ENCODE data around the gene ELK1.

Gene ELK1

GRCh38 chrX:47644557-47645091 lies 5.7 kb downstream of the ELK1 start:
- peak; percentile 33 for DNase-seq

GRCh38 chrX:47643926-47644325 lies 6.4 kb downstream of the ELK1 start:
- DNase-seq, result peak; percentile 5

GRCh38 chrX:47638816-47639215 lies 11.5 kb downstream of the ELK1 start:
- no peak for DNase-seq

- no peak for DNase-seq
Observed at GRCh38 chrX:47637546-47638195, 12.7 kb downstream of the ELK1 start.

GRCh38 chrX:47634871-47635575 lies 15.3 kb downstream of the ELK1 start:
- DNase-seq, result no peak

GRCh38 chrX:47633689-47634590 lies 16.4 kb downstream of the ELK1 start:
- DNase-seq, result no peak

- no peak for DNase-seq
Observed at GRCh38 chrX:47632666-47633065, 17.7 kb downstream of the ELK1 start.

- DNase-seq, result no peak
Observed at GRCh38 chrX:47631676-47632075, 18.7 kb downstream of the ELK1 start.

GRCh38 chrX:47629419-47630200 lies 20.8 kb downstream of the ELK1 start, which contains the start of gene CFP:
CFP (minus strand) TSS chrX:47629930; CDS start chrX:47629844, 86 bp downstream.
- DNase-seq, result no peak

- DNase-seq, result no peak
Observed at GRCh38 chrX:47628982-47629381, 21.4 kb downstream of the ELK1 start.

GRCh38 chrX:47625365-47625764 lies 25.0 kb downstream of the ELK1 start:
- DNase-seq, result no peak

- DNase-seq, result peak; percentile 82
Observed at GRCh38 chrX:47623540-47624027, 26.8 kb downstream of the ELK1 start.

- DNase-seq, result no peak
Observed at GRCh38 chrX:47621851-47622250, 28.5 kb downstream of the ELK1 start.

GRCh38 chrX:47620303-47620685 lies 30.1 kb downstream of the ELK1 start:
- no peak for DNase-seq

GRCh38 chrX:47619486-47620302 lies 30.7 kb downstream of the ELK1 start, which contains the start of gene SYN1:
SYN1 (minus strand) TSS chrX:47619857; CDS start chrX:47619728, 129 bp downstream.
- peak; percentile 64 for DNase-seq

GRCh38 chrX:47618923-47619485 lies 31.4 kb downstream of the ELK1 start:
- DNase-seq, result no peak

GRCh38 chrX:47614618-47615017 lies 35.7 kb downstream of the ELK1 start:
- DNase-seq, result no peak

- DNase-seq, result no peak
Observed at GRCh38 chrX:47613082-47613481, 37.3 kb downstream of the ELK1 start.

- no peak for DNase-seq
Observed at GRCh38 chrX:47612418-47612817, 37.9 kb downstream of the ELK1 start.

GRCh38 chrX:47611926-47612325 lies 38.4 kb downstream of the ELK1 start:
- DNase-seq, result no peak

GRCh38 chrX:47611489-47611888 lies 38.9 kb downstream of the ELK1 start:
- DNase-seq, result no peak
